Stimulated activated CD4-positive, alpha-beta T cell treated with anti-CD3 and anti-CD28 coated beads, Interleukin-1b, Interleukin-23, amount 100 ng/mL, for 24 hours (primary cell): Measurements from ENCODE around the gene MARK3.
"Not testable (repeated sequence)": the region's sequence is repeated elsewhere in the genome, so short reads cannot be mapped to it uniquely, and the experiment has no call there.

Experiments
- DNase-seq, 4 experiments: peaks; one replicate each; pipeline ENCODE4 v3.0.0-alpha.2; 2020; ENCODE audit warnings: low read depth in 4 of 4, low spot score in 1 of 4

Gene MARK3

GRCh38 chr14:103385152-103385928 lies at the start of gene MARK3:
MARK3 (plus strand) TSS chr14:103385415; CDS start chr14:103386030, 615 bp downstream.
- DNase-seq = peak; percentile 85 to 96 (median 95)

DNA sequence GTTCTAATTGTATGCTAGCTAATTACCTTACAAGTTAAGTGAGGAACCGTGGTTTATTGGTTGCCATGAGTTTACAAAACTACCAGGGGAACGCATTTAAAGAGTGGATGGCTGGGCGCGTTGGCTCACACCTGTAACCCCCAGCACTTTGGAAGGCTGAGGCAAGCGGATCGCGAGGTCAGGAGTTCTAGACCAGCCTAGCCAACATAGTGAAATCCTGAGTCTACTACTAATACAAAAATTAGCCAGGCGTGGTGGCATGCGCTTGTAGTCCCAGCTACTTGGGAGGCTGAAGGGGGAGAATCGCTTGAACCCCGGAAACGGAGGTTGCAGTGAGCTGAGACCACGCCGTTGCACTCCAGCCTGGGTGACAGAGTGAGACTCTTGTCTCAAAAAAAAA lies 49.0 kb upstream of the MARK3 start:
- no peak for DNase-seq

- DNase-seq = no peak
Observed at GRCh38 chr14:103337794-103338193, 47.4 kb upstream of the MARK3 start.

DNA sequence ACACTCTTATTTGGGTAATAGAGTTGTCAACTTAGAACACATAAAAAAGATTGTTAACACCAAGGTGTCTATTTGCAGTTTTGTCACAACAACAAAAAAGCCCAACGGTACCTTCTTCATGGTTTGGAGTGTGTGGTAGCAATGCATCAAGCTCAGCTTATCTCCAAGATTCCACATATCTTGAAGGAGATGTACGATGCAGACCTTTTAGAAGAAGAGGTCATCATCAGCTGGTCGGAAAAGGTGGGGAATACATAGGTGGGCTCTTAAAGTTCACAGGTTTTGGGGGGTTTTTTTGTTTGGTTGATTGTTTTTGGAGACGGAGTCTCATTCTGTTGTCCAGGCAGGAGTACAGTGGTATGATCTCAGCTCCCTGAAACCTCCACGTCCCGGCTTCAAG lies 45.7 kb upstream of the MARK3 start:
- DNase-seq = no peak

GRCh38 chr14:103340480-103341212 lies 44.6 kb upstream of the MARK3 start:
- no peak for DNase-seq

GRCh38 chr14:103341250-103342129 lies 43.7 kb upstream of the MARK3 start:
- no peak for DNase-seq

- DNase-seq = no peak
Observed at GRCh38 chr14:103343164-103343879, 41.9 kb upstream of the MARK3 start.

DNA sequence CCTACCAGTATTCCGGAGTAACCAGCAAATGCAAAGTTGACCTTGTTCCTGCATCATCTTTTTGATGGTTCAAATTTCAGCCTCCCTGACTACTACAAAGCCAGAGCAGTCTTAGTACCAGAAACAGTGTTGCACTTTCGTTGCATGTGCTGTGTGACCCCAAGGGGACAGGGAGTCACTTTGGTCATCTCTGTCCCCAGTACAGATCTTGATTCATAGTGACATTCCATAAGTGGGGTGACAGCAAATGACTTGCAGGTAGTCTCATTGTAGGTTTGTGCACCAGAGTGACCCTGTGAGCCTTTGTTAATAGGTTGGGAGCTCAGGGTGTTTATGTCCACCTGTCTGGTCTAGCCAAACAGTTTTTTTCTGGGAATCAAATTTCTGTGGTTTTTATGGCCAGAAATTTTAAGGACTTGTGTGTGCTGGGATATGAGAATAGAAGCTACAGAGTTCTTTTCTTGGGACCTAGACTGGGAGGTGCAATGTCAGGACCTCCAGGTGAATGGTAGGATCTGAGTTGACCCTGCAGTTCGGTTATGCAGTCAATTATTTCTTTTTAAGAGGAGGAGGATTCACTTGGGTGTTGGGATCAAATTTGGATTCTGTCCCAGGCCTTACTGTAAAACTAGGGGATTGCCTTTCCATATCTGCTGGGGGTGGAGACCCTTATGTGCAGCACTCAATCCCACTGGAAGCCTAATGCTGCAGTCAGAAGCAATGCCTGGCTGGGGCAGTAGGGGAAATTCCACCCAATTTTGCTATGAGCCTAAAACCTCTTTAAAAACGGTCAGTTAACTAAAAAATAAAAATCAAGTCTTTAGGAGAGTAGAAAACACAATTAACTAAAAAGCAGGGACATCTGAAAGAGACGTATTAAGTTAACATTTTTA lies 41.1 kb upstream of the MARK3 start:
- no peak for DNase-seq

DNA sequence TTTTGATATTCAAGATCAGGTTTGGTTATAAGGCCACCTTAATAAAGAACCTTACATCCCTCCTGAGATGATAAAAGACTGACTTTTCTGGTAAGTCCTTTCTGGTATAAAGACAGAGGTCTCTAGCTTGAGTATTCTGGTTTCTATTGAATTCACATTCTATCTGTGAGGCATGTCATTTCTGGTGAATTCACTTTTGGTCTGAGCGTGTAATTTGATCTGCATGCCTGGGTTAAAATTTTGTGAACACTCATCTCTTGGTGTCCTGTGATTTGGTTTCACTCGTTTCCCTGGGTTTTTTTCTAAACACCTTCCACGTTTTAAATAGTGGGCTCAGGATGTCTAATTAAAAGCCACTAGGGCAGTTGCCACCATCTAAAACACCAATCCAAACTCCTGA lies 38.9 kb upstream of the MARK3 start:
- no peak for DNase-seq

GRCh38 chr14:103347091-103347815 lies 38.0 kb upstream of the MARK3 start:
- DNase-seq = no peak

DNA sequence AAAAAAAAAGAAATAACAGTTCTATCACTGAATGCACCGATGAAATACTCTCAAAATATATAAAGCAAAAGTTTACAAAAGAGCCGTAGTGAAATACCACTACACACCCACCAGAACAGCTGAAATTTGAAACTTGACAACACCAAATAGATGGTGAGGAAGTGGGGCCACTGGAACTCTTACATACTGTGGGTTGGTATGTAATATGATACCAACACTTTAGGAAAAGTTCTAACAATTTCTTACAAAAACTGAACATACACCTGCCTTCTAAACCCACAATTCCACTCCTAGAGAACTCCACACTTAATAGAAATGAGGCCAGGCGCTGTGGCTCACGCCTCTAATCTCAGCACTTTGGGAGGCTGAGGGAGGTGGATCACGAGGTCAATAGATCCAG lies 37.1 kb upstream of the MARK3 start:
- DNase-seq = no peak

DNA sequence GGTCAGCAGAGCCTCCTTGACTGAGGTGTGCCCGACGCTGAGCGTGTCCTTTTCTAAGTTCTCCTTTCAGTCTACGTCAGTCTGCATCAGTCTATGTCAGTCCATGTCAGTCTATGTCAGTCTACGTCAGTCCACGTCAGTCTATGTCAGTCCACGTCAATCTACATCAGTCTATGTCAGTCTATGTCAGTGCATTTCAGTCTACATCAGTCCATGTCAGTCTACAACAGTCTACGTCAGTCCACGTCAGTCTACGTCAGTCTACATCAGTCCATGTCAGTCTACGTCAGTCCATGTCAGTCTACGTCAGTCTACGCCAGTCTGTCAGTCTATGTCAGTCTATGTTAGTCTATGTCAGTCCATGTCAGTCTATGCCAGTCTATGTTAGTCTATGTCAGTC lies 35.2 kb upstream of the MARK3 start:
- DNase-seq = no peak

GRCh38 chr14:103353362-103353761 lies 31.9 kb upstream of the MARK3 start:
- DNase-seq = no peak

DNA sequence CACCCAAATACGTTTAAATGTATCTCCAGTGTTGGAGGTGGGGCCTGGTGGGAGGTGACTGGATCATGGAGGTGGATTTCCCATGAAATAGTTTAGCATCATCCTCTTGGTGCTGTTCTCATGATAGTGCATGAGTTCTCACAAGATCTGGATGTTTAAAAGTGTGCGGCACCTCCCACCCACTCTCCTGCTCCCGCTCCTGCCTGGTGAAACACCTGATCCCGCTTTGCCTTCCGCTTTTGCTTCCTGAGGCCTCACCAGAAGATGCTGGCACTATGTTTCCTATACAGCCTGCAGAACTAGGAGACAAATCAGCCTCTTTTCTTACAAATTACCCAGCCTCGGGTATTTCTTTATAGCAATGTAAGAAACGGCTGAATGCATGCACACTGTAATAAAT lies 31.1 kb upstream of the MARK3 start:
- DNase-seq = no peak

- DNase-seq = no peak
Observed at GRCh38 chr14:103356024-103356682, 29.1 kb upstream of the MARK3 start.

GRCh38 chr14:103357552-103357951 lies 27.7 kb upstream of the MARK3 start:
- not testable (repeated sequence) for DNase-seq

- no peak for DNase-seq
Observed at GRCh38 chr14:103360548-103360947, 24.7 kb upstream of the MARK3 start.

DNA sequence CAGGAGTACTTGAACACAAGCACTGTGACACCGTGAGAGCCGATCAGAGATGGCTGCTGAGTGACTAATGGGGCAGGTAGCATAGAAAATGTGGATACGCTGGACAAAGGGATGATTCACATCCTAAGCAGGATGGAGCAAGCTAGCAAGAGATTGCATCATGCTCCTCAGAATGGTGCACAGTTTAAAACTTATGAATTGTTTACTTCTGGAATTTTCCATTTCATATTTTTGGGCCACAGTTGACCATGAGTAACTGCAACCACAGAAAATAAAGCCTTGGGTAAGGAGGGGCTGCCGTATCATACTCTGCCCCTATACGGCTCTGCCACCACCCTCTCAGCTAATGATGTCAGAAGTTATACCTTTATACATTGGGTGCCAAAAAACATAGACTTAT lies 23.3 kb upstream of the MARK3 start:
- no peak for DNase-seq

DNA sequence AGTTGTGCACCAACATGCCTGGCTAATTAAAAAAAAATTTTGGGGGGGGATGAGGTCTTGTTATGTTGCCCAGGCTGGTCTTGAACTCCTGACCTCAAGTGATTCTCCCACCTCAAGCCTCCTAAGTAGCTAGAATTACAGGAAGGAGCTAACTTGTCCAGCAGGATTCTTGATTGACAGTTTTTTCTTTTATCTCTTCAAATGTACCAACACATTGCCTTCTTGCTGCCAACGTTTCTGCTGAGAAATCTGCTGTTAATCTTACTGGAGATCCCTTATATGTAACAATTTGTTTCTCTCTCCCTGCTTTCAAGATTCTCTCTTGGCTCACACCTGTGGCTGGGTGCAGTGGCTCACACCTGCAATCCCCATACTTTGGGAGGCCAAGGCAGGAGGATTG lies 22.4 kb upstream of the MARK3 start:
- DNase-seq = no peak
